Amniotic stem cell (primary cell): ENCODE measurements around the gene IL4I1.

Experiments
- DNase-seq: peaks from one replicate; lab custom pipeline; 2025; lab: John Stamatoyannopoulos, UW

The IL4I1 gene

GRCh38 chr19:49894879-49895565 is 1.7 kb downstream of the IL4I1 start:
- DNase-seq = no peak

- no peak for DNase-seq
Measured at GRCh38 chr19:49894011-49894664, 2.5 kb downstream of the IL4I1 start.

GRCh38 chr19:49892716-49893115 is 4.0 kb downstream of the IL4I1 start:
- no peak for DNase-seq

DNA sequence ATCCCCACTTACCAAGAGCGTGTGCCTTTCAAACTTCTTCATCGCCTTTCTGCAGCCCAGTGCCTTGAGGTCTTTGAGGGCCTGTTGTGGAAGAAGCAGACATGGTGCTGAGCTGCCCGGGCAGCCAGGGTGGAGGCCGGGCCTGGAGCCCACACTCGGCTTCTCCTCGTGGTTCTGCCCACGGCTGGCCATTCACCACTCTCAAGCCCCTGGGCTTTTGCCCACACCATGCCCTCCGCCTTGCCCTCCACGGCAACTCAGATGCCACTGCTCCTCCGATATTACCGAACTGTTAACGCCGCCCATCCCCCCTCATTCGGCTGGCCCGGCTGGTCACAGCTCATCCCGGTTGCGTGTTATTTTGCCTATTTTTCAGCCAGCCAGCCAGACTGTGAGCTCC is 5.3 kb downstream of the IL4I1 start:
- DNase-seq = no peak

- no peak for DNase-seq
Measured at GRCh38 chr19:49890349-49891311, 6.1 kb downstream of the IL4I1 start.

GRCh38 chr19:49889687-49890348 is 6.9 kb downstream of the IL4I1 start:
- DNase-seq = no peak

- DNase-seq = no peak
Measured at GRCh38 chr19:49889038-49889686, 7.5 kb downstream of the IL4I1 start.

- DNase-seq = no peak
Measured at GRCh38 chr19:49888510-49888824, 8.2 kb downstream of the IL4I1 start.

- no peak for DNase-seq
Measured at GRCh38 chr19:49887665-49888509, 8.8 kb downstream of the IL4I1 start.

GRCh38 chr19:49887037-49887664 is 9.5 kb downstream of the IL4I1 start:
- DNase-seq = no peak

GRCh38 chr19:49884760-49885159 is 11.9 kb downstream of the IL4I1 start:
- no peak for DNase-seq

DNA sequence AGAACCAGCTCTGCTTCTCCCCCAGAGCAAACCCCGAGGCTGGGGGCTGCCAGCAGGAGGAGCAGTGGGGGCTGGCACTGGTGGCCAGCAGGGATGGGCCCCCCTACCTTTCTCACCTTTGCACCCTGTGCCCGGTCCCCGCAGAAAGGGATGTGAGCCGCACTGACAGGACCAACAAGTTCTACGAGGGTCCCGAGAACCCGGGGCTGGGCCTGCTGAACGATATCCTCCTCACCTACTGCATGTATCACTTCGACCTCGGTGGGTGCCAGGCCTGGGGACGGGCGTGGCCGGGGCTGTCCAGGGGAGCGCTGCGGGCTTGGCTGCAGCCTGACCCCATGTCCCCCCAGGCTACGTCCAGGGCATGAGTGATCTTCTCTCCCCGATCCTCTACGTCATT is 12.6 kb downstream of the IL4I1 start:
- no peak for DNase-seq

- DNase-seq = no peak
Measured at GRCh38 chr19:49883094-49883493, 13.6 kb downstream of the IL4I1 start.

GRCh38 chr19:49882643-49883042 is 14.0 kb downstream of the IL4I1 start:
- DNase-seq = no peak

- no peak for DNase-seq
Measured at GRCh38 chr19:49881672-49882394, 14.9 kb downstream of the IL4I1 start.

- DNase-seq = no peak
Measured at GRCh38 chr19:49881186-49881585, 15.5 kb downstream of the IL4I1 start.

GRCh38 chr19:49880162-49880869 is 16.4 kb downstream of the IL4I1 start:
- no peak for DNase-seq

DNA sequence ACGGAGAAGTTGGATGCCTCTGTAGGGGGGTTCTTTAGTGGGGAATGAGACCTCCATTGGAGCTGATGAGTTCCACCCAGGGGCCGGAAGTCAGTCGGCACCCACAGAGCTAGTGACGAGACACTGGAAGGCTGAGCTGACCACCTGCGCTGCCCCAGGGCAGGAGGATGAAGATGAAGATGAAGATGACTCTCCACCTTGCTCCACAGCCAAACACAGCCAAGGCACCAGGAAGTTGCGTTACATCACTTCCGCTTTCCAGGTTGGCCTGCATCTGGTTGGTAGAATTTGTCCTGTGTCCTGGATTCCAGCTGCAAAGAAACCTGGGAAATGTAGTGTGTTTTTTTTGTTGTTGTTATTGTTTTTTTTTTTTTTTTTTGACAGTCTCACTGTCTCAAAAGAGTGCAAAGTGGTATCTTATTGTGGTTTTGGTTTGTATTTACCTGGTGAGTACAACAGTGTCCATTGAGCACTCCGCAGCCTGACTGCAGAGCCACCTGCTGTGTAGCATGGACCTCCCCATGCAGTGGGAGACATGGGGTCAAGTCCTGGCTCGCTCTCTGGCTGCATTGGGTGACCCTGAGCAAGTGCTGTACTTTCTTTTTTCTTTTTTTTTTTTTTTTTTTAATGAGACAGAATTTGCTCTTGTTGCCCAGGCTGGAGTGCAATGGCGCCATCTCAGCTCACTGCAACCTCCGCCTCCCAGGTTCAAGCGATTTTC is 17.3 kb downstream of the IL4I1 start:
- DNase-seq = no peak

- no peak for DNase-seq
Measured at GRCh38 chr19:49878744-49879070, 18.0 kb downstream of the IL4I1 start.
